Activated CD4-positive, alpha-beta T cell treated with anti-CD3 and anti-CD28 coated beads, Interleukin-2, amount 10 ng/mL, durations not matched to agents 24 days and 14 days (primary cell): Measurements from ENCODE around the gene DGKG. TPM values are rescaled to one million over a fixed set of nuclear protein-coding genes. Genes with fewer than 3 reads are reported as not detected.
A peak's percentile ranks its signal among the peaks of the same experiment; 100 is the strongest.

ENCODE experiments used
- DNase-seq: peaks from one replicate; pipeline ENCODE4 v3.0.0; 2022
- H3K27ac Mint-ChIP-seq: one replicate; pipeline ENCODE4 v1.8.0; 2022; ENCODE audit warnings: mild to moderate bottlenecking, mixed read lengths
- H3K27me3 Mint-ChIP-seq: one replicate; pipeline ENCODE4 v1.8.0; 2022; ENCODE audit warnings: mixed read lengths
- H3K36me3 Mint-ChIP-seq: one replicate; pipeline ENCODE4 v1.8.0; 2022; ENCODE audit warnings: low read depth, mild to moderate bottlenecking, mixed read lengths
- H3K4me1 Mint-ChIP-seq: one replicate; pipeline ENCODE4 v1.8.0; 2021; ENCODE audit warnings: mixed read lengths
- H3K4me3 Mint-ChIP-seq: one replicate; pipeline ENCODE4 v1.8.0; 2022; ENCODE audit warnings: mild to moderate bottlenecking, moderate library complexity, mixed read lengths
- H3K9me3 Mint-ChIP-seq: one replicate; pipeline ENCODE4 v1.8.0; 2021; ENCODE audit warnings: mixed read lengths
- intact Hi-C: fragments of 100-400 bp; cut with micrococcal nuclease; formaldehyde crosslinking; loops from one replicate; pipeline ENCODE4 v1.15.1; 2023
- total RNA-seq: library from RNA; stranded (reverse); gene quantifications from 2 replicates; pipeline ENCODE4 v1.2.3, GENCODE V29; 2022

The DGKG gene
- total RNA-seq, 1 donor from 2014 or later = 0.28 TPM

GRCh38 chr3:186287711-186288110, 74.3 kb downstream of the DGKG start:
- H3K27ac Mint-ChIP-seq = no peak overlapping the region
- intact Hi-C loops = no loop called here
- no peak for DNase-seq
- H3K4me3 Mint-ChIP-seq = no peak overlapping the region
- H3K27me3 Mint-ChIP-seq = peaks cover 10% of the 10 kb centered on the region
- no peaks in the 10 kb centered on the region for H3K9me3 Mint-ChIP-seq
- H3K36me3 Mint-ChIP-seq = no peaks in the 10 kb centered on the region
- no peaks in the 10 kb centered on the region for H3K4me1 Mint-ChIP-seq

- H3K9me3 Mint-ChIP-seq = no peaks in the 10 kb centered on the region
- no peaks in the 10 kb centered on the region for H3K36me3 Mint-ChIP-seq
- no peak overlapping the region for H3K27ac Mint-ChIP-seq
- H3K4me3 Mint-ChIP-seq = no peak overlapping the region
- intact Hi-C loops = no loop called here
- no peak for DNase-seq
- H3K27me3 Mint-ChIP-seq = peaks cover 8% of the 10 kb centered on the region
- no peaks in the 10 kb centered on the region for H3K4me1 Mint-ChIP-seq
Measured at GRCh38 chr3:186286114-186286513, 75.9 kb downstream of the DGKG start.

GRCh38 chr3:186284661-186285060, 77.4 kb downstream of the DGKG start:
- Mint-ChIP-seq H3K4me3 (no peak overlapping the region), H3K9me3 (no peaks in the 10 kb centered on the region), H3K27me3 (peaks cover 7% of the 10 kb centered on the region), H3K4me1 (no peaks in the 10 kb centered on the region), H3K27ac (no peak overlapping the region), H3K36me3 (no peaks in the 10 kb centered on the region)
- intact Hi-C loops = no loop called here
- DNase-seq = no peak

DNA sequence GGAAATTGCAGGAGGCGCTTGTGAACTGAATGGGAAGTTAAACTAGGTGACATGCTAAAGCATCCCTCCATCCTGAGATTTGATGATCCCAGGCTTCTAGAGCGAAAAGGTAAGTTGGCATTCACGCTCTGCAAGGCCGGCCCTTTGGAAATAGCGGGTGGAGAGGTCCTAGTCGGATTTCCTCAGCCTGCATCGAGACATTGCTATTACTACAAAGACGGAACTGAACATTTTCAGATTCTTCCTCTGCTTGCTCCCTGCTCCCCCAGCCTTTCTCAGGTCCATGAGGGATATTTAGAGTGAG, 77.7 kb downstream of the DGKG start:
- intact Hi-C loops = no loop called here
- H3K27ac Mint-ChIP-seq = no peak overlapping the region

GRCh38 chr3:186283651-186284348, 78.2 kb downstream of the DGKG start:
- peak; percentile 47 for DNase-seq
- Mint-ChIP-seq H3K36me3 (no peaks in the 10 kb centered on the region), H3K4me1 (no peaks in the 10 kb centered on the region), H3K27ac (no peak overlapping the region), H3K27me3 (peaks cover 6% of the 10 kb centered on the region), H3K9me3 (no peaks in the 10 kb centered on the region), H3K4me3 (no peak overlapping the region)
- intact Hi-C loops = no loop called here

More for the DNA sequence above, 77.7 kb downstream of the DGKG start:
- peaks cover 4% of the 10 kb centered on the region for H3K27me3 Mint-ChIP-seq
- no peaks in the 10 kb centered on the region for H3K9me3 Mint-ChIP-seq
- H3K4me3 Mint-ChIP-seq = no peak overlapping the region
- no peaks in the 10 kb centered on the region for H3K4me1 Mint-ChIP-seq
- no peak for DNase-seq
- no peaks in the 10 kb centered on the region for H3K36me3 Mint-ChIP-seq

GRCh38 chr3:186283096-186283495, 78.9 kb downstream of the DGKG start:
- DNase-seq = no peak
- H3K4me3 Mint-ChIP-seq = no peak overlapping the region
- H3K27ac Mint-ChIP-seq = no peak overlapping the region

GRCh38 chr3:186281176-186281575, 80.9 kb downstream of the DGKG start:
- Mint-ChIP-seq H3K36me3 (no peaks in the 10 kb centered on the region), H3K4me3 (no peak overlapping the region), H3K27me3 (peaks cover 14% of the 10 kb centered on the region), H3K27ac (no peak overlapping the region), H3K9me3 (no peaks in the 10 kb centered on the region), H3K4me1 (no peaks in the 10 kb centered on the region)
- DNase-seq = no peak
- intact Hi-C loops = no loop called here

More at GRCh38 chr3:186283096-186283495, 78.9 kb downstream of the DGKG start:
- Mint-ChIP-seq H3K4me1 (no peaks in the 10 kb centered on the region), H3K36me3 (no peaks in the 10 kb centered on the region), H3K9me3 (no peaks in the 10 kb centered on the region), H3K27me3 (peaks cover 9% of the 10 kb centered on the region)
- intact Hi-C loops = no loop called here

DNA sequence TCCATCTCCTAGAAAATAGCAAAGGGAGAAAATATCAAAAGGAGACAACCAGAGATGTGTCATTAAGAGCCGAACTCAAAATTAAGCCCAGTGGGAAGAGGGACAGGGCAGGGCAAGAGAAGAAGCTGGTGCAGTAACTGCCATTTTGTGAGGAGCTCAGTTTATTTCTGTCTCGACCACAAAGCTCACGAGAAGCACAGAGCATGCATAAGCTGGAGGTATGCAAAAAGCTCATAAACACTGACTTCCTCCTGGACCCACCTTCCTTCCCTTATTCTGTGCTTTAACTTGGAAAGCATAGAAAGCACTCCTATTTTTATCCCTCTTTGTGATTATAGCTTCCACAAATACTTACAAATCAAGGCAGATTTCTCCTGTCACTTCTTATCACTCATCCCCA, 81.3 kb downstream of the DGKG start:
- H3K27ac Mint-ChIP-seq = no peak overlapping the region
- intact Hi-C loops = no loop called here
- no peak overlapping the region for H3K4me3 Mint-ChIP-seq
- H3K36me3 Mint-ChIP-seq = no peaks in the 10 kb centered on the region
- DNase-seq = no peak
- no peaks in the 10 kb centered on the region for H3K9me3 Mint-ChIP-seq
- peaks cover 14% of the 10 kb centered on the region for H3K27me3 Mint-ChIP-seq
- H3K4me1 Mint-ChIP-seq = no peaks in the 10 kb centered on the region

DNA sequence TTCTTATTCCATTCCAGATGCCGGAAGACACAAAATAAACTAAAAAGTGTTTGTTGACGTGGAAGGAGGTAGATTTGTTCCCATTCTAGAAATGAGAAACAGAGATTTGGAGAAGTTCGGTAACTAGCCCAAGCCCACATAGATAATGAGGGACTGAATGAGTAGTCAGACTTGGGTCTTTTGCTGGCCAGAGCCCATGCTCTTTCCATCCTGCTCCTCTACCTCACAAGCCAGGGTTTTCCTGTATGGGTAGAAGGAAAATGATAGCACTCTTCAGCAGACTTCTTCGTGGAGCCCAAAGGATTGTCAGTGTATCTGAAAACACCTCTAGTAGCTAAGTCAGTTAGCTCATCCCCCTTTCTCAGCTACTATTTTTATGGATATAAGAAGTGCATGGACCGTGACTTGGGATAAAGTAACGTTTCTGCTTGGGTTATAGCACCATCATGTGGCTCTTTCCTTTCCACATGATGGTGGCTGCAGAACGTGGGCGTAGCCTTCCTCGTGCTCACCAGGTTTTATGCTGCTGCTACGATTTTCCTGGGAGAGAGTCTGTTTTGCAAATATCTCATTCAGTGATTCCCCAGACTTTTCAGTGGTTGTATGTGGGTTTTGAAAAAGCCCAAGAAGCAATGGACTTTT, 84.6 kb downstream of the DGKG start:
- H3K27ac Mint-ChIP-seq = no peak overlapping the region
- H3K27me3 Mint-ChIP-seq = peaks cover 14% of the 10 kb centered on the region
- H3K4me1 Mint-ChIP-seq = no peaks in the 10 kb centered on the region
- no peak for DNase-seq
- H3K9me3 Mint-ChIP-seq = no peaks in the 10 kb centered on the region
- intact Hi-C loops = no loop called here
- H3K36me3 Mint-ChIP-seq = no peaks in the 10 kb centered on the region
- H3K4me3 Mint-ChIP-seq = no peak overlapping the region

- H3K36me3 Mint-ChIP-seq = no peaks in the 10 kb centered on the region
- intact Hi-C loops = no loop called here
- no peak for DNase-seq
- H3K4me3 Mint-ChIP-seq = no peak overlapping the region
- peaks cover 12% of the 10 kb centered on the region for H3K27me3 Mint-ChIP-seq
- H3K27ac Mint-ChIP-seq = no peak overlapping the region
- no peaks in the 10 kb centered on the region for H3K9me3 Mint-ChIP-seq
- no peaks in the 10 kb centered on the region for H3K4me1 Mint-ChIP-seq
Measured at GRCh38 chr3:186275436-186275835, 86.6 kb downstream of the DGKG start.

DNA sequence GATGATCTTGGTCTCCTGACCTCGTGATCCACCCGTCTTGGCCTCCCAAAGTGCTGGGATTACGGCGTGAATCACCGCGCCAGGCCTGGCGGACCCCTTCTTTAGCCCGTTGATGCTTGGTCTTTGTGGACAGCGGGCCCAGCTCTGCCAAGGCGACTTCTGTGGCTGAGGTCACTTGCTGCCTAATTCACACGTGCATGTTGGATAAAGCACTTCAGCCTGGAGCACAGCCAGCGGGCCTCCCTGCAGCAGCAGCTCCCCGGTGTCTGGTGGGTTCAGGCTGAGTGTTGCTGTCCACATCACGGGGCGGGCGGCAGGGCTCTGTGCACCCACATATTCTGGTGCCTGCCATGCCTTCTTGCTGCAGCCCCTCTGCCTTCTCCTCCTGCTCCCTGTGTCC, 88.4 kb downstream of the DGKG start:
- Mint-ChIP-seq H3K27ac (no peak overlapping the region), H3K27me3 (peaks cover 10% of the 10 kb centered on the region), H3K36me3 (no peaks in the 10 kb centered on the region), H3K4me1 (no peaks in the 10 kb centered on the region), H3K9me3 (no peaks in the 10 kb centered on the region), H3K4me3 (no peak overlapping the region)
- intact Hi-C loops = no loop called here
- no peak for DNase-seq

DNA sequence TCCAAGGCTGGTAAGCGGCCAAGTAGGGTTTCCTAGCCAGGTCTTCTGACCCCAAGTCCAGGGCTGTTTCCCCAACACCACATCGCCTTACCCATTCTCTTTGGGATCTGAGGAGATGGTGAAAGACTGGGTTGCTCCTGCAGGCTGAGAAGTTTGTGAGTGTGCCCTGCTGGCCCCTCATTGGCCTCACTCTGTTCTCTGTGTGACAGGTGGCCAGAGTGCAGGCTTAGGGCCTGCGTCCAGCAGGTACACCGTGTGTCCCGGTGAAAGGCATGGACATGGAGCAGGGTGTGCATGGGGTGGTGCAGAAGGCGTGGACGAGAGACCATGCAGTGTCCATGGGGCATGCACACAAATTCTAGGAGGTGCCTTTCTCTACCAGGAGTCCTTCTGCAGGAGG, 91.3 kb downstream of the DGKG start:
- intact Hi-C loops = no loop called here
- Mint-ChIP-seq H3K4me1 (no peaks in the 10 kb centered on the region), H3K9me3 (no peaks in the 10 kb centered on the region), H3K27ac (no peak overlapping the region), H3K4me3 (no peak overlapping the region), H3K36me3 (no peaks in the 10 kb centered on the region), H3K27me3 (peaks cover 10% of the 10 kb centered on the region)
- DNase-seq = no peak

GRCh38 chr3:186268616-186269448, 93.2 kb downstream of the DGKG start:
- no peak overlapping the region for H3K4me3 Mint-ChIP-seq
- DNase-seq = no peak
- H3K36me3 Mint-ChIP-seq = no peaks in the 10 kb centered on the region
- H3K9me3 Mint-ChIP-seq = no peaks in the 10 kb centered on the region
- no peak overlapping the region for H3K27ac Mint-ChIP-seq
- no peaks in the 10 kb centered on the region for H3K4me1 Mint-ChIP-seq
- intact Hi-C loops = no loop called here
- H3K27me3 Mint-ChIP-seq = peaks cover 10% of the 10 kb centered on the region

- H3K4me3 Mint-ChIP-seq = no peak overlapping the region
- no peaks in the 10 kb centered on the region for H3K9me3 Mint-ChIP-seq
- H3K27ac Mint-ChIP-seq = no peak overlapping the region
- H3K4me1 Mint-ChIP-seq = no peaks in the 10 kb centered on the region
- peaks cover 10% of the 10 kb centered on the region for H3K27me3 Mint-ChIP-seq
- intact Hi-C loops = no loop called here
- DNase-seq = no peak
- no peaks in the 10 kb centered on the region for H3K36me3 Mint-ChIP-seq
Measured at GRCh38 chr3:186267758-186268157, 94.3 kb downstream of the DGKG start.
